ENCODE measurements around the gene ABHD15.

Gene ABHD15

DNA sequence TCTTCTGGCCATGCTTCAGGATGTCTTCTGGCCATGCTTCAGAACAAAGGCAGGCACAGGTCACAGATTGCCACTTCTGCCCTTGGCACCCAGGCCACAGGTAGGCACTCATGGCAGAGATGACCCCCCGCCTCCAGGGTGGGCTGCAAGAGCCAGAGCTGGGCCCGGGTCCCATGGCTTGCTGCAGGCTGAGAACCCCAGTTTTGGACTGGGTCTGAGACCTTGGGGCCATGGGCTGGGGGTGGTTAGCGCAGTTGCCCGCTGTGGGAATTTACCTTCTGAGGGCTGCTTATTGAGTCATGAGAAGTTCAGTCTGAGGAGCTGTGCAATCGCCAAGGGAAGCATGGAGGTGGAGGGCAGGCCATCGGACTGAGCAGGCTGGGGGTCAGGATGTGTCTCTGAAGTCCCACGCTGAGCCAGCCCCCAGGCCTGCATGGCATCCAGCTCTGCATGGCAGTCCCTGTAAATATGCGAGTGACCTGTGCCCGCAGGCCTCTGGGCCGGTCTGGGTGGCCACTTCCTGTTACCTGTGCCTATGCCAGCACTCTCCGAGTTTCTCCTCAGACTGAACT, 27.8 kb upstream of the ABHD15 start:
- DNase-seq, result no peak

DNA sequence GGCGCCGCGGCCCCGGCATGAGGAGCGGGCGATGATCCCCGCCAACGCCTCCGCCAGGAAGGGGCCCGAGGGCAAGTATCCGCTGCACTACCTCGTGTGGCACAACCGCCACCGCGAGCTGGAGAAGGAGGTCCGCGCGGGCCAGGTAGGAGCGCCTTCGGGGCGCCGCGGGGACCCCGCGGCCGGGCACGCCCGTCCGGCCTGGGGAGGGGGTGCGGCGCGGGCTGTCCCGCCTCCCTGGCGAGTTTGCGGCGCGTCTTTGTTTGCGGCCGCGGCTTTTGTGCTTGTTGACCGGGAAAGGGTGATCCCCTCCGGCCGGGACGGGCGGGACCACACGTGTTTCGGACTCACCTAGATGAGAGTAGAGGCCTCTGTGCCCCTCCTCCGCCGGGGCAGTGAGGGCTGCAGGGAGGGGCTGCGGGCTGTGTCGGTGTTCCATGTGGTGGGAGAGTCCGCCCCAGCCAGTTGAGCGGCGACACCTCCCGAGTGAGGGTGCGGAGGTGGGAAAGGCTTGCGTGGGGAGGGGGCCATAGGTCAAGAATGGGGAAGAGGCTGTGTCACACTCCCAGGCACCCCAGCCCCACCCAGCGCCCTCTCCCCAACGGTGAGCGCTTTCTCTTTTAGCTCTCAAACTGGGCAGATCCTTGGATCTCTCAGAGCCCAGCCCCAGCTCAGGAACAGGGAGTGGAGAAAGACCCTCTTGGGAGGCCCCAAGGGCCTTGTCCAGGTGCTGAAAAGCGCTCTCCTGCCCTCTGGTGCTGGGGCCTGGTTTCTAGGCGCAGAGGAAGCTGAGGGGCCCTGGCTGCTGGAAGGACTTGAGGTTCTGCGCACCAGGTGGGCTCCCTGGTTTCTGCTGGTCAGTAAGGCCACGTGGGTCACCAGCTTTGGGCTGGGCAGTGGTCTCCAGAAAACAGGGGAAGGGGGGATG, 27.0 kb upstream of the ABHD15 start:
- DNase-seq, result no peak

DNA sequence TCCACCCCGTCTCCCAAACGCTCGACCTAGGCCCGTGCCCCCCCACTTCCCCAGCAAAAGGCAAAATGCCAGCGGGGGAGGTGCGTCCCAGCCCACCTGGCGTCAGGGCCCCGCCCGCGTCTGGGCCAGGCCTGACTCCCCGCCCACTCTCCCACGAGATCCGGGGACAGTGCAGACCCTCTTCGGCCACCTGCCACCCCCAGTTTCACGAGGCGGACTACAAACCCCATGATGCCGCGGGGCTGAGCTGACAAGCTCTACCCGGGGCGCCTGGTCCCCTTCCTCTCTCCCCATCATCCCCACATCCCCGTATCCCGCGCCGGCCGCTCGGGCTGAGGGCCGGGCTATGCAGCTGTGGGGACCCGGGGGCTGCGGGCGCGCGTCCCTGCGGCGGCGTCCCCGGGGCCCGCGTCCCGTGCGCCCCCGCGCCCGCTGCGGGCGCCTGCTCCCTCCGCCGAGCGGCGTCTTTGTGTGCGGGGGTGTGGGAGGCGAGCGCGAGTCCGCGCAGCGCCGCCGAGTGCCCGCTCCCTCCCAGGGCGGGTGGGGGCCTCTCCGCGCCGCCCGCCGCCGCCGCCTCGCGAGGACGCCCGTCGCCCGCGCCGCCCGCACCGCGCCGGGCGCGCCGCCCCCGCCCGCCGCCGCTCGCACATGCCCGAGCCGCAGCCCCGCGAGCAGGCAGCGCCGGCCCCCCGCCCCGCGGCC, 26.2 kb upstream of the ABHD15 start, which contains the start of gene ANKRD13B:
Gene ANKRD13B (plus strand): TSS at position 283 of the 702 bp plus-strand sequence. CDS start 490 bp downstream, outside the sequence.
- DNase-seq, result no peak

- peak; percentile 59 for DNase-seq
Observed at GRCh38 chr17:29591737-29592608, 25.1 kb upstream of the ABHD15 start.

DNA sequence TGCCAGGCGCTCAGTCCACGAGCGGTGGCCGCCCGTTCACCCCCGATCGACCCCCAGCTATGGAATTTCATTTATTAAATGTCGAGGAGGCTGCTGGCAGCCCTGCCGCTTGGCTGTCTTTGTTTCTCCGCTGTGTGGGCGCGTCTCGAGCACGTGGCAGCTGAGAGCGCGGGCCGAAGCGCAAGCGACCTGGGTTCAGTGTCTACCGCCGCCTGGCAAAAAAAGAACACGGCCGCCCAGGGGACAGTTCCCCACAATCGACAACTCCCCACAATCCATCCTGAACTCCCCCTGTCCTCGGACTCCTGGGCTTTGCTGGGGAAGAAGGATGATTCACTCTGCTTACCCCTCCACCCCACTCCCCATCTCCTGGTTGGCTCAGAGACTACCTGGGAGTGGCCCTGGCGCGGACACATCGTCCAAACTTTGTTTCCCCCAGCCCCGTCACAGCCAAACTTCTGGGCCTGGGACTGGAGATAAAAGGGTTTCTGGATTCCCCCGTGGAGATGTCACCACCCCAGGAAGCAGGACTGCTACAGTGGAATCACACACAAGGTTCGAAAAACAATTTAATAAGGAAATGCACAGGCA, 24.4 kb upstream of the ABHD15 start:
- DNase-seq, result peak; percentile 19

- DNase-seq, result peak; percentile 34
Observed at GRCh38 chr17:29590411-29591145, 23.7 kb upstream of the ABHD15 start.

GRCh38 chr17:29589524-29590410, 22.9 kb upstream of the ABHD15 start, which contains the start of gene GIT1:
TSS of gene GIT1 (minus strand) at chr17:29589648. CDS start at chr17:29589378, 270 bp downstream.
- DNase-seq, result peak; percentile 89

- DNase-seq, result peak; percentile 20
Observed at GRCh38 chr17:29588562-29589411, 21.9 kb upstream of the ABHD15 start.

- peak; percentile 14 for DNase-seq
Observed at GRCh38 chr17:29588017-29588561, 21.3 kb upstream of the ABHD15 start.

- no peak for DNase-seq
Observed at GRCh38 chr17:29587591-29587990, 20.8 kb upstream of the ABHD15 start.

- no peak for DNase-seq
Observed at GRCh38 chr17:29586676-29587469, 20.0 kb upstream of the ABHD15 start.

DNA sequence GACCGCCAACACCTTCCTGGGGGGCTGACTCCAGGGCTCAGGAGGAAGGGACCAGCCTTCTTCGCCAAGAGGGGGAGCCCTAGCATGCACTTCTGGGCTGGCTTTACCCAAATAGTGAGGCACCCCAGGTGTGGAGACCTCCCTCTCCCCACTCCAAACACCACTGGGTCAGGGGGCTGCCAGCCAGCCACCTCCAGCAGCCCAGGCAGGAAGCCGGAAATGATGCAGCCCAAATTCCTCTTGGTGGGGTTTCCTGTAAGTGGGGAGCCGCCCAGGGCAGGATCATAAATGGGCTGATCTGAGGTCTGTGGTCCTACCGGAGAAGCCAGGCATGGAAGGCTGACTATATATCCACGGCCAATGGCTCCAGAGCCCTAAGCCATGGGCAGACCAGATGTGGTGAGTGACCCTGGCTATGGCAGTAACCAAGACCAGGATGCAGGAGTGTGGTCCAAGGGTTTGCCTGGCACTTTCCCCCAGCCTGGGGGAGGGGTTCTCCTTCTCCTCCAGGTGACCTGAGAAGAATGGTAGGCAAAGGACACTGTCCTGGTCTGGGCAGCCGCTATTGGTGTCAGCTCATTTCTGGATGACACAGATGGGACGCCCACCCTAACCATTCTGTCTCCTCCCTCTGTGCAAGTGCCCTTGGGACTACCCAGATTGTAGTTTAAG, 18.4 kb upstream of the ABHD15 start:
- no peak for DNase-seq

DNA sequence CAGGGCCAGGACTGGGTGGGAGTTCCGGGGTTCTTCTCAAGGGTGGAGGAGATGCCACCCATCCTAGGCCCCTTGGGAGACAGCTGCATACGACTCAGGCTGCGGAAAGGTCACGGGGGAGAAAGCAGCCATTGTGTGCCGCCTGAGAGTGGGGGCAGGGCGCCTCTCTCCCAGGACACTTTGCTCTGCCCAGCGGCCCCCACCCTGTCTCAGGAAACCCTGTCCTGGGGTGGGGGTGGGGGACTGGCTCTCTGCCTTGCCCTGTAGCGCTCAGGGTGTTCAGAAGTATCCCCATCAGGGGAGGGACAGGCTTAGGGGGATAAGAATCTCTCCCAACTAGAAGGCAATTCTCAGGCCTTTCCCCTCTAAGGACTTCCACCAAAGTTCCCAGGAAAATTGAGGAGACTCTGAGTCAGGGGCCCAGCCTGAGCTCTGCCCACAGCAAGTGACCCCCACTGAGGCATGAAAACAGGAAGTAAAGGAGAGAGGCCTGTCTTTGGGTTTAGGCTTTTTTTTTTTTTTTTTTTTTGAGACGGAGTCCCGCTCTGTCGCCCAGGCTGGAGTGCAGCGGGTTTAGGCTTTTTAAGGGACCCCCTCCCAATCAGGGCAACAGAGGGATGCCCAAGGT, 17.7 kb upstream of the ABHD15 start:
- DNase-seq, result peak; percentile 22

- DNase-seq, result no peak
Observed at GRCh38 chr17:29583324-29584248, 16.7 kb upstream of the ABHD15 start.

GRCh38 chr17:29582772-29583171, 15.9 kb upstream of the ABHD15 start:
- no peak for DNase-seq

DNA sequence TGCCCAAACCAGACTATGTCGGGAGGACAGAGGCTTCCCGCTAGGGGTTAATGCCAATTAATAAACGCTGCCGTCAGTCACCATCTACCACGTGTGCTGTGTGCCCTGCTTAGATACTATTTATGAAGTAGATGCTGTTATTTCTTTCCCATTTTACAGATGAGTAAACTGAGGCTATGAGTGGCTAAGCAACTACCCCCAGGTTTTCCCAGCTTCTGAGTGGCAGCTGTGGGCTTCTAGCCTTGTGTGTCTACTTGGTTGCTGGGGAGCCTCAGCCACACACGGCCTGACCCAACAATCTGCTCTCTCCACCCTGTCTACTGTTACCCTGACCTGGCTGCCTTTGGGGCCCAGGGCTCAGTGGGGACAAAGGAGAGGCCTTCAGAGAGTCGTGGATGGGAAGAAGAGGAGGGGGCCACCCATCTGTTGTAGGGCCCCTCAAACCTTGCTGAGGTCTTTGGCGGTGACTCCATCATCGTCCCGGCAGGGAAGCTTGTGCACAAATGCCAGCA, 15.5 kb upstream of the ABHD15 start:
- no peak for DNase-seq
